NB4 (cell line): ENCODE measurements around the gene SOX12.

ENCODE experiments used
- MAX ChIP-seq: IDR thresholded peaks from 2 replicates; pipeline ENCODE4 v1.6.1; 2011; ENCODE audit warnings: low read depth, low read length
- POLR2A ChIP-seq: IDR thresholded peaks from 2 replicates; pipeline ENCODE4 v1.6.1; 2011; ENCODE audit warnings: mild to moderate bottlenecking; ENCODE audit not compliant: insufficient read length; ENCODE audit errors: extremely low read depth
- TF ChIP-seq, protein P1 (sequence below): IDR thresholded peaks from one replicate; pipeline ENCODE4 v1.5.1; 2012; ENCODE audit warnings: low read depth, low read length

GRCh38 chr20:286508-286907, 38.8 kb upstream of the SOX12 start:
- TF ChIP-seq, protein P1, sequence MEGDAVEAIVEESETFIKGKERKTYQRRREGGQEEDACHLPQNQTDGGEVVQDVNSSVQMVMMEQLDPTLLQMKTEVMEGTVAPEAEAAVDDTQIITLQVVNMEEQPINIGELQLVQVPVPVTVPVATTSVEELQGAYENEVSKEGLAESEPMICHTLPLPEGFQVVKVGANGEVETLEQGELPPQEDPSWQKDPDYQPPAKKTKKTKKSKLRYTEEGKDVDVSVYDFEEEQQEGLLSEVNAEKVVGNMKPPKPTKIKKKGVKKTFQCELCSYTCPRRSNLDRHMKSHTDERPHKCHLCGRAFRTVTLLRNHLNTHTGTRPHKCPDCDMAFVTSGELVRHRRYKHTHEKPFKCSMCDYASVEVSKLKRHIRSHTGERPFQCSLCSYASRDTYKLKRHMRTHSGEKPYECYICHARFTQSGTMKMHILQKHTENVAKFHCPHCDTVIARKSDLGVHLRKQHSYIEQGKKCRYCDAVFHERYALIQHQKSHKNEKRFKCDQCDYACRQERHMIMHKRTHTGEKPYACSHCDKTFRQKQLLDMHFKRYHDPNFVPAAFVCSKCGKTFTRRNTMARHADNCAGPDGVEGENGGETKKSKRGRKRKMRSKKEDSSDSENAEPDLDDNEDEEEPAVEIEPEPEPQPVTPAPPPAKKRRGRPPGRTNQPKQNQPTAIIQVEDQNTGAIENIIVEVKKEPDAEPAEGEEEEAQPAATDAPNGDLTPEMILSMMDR = no peak
- TF ChIP-seq POLR2A = no peak
- no peak for TF ChIP-seq MAX
